MM.1S (cell line): ENCODE results near the gene COL25A1.

Source experiments
- DNase-seq: peaks from one replicate; pipeline ENCODE4 v3.0.0-alpha.2; 2015
- H2AFZ ChIP-seq: fragments of 300-600 bp; sonication (generic); 2 replicates; pipeline ENCODE4 v1.6.0; 2016; ENCODE audit warnings: antibody characterized with exemption, low read length
- H3F3A ChIP-seq: fragments of 300-600 bp; sonication (generic); 2 replicates; pipeline ENCODE4 v1.6.1; 2016; ENCODE audit warnings: mild to moderate bottlenecking, antibody characterized with exemption, low read length, moderate library complexity, mixed read lengths; ENCODE audit not compliant: insufficient read depth
- H3K27ac ChIP-seq: fragments of 300-600 bp; sonication (generic); 2 replicates; pipeline ENCODE4 v1.5.1; 2016; ENCODE audit warnings: mild to moderate bottlenecking, low read length
- H3K27me3 ChIP-seq: fragments of 300-600 bp; sonication (generic); replicated peaks from 2 replicates; pipeline ENCODE4 v1.6.0; 2016; ENCODE audit warnings: low read length; ENCODE audit not compliant: insufficient read depth
- H3K36me3 ChIP-seq: fragments of 300-600 bp; sonication (generic); replicated peaks from 2 replicates; pipeline ENCODE4 v1.6.1; 2016; ENCODE audit warnings: mild to moderate bottlenecking, low read length, mixed read lengths; ENCODE audit not compliant: insufficient read depth
- H3K4me1 ChIP-seq: fragments of 300-600 bp; sonication (generic); 2 replicates; pipeline ENCODE4 v1.6.1; 2016; ENCODE audit warnings: low read length, mixed read lengths
- H3K4me2 ChIP-seq: fragments of 300-600 bp; sonication (generic); 2 replicates; pipeline ENCODE4 v1.6.0; 2016; ENCODE audit warnings: low read depth, low read length
- H3K4me3 ChIP-seq: fragments of 300-600 bp; sonication (generic); 2 replicates; pipeline ENCODE4 v1.5.1; 2016; ENCODE audit warnings: low read length, mixed read lengths
- H3K79me2 ChIP-seq: fragments of 300-600 bp; sonication (generic); 2 replicates; pipeline ENCODE4 v1.6.1; 2016; ENCODE audit warnings: mixed run types, low read length, mixed read lengths
- H3K9ac ChIP-seq: fragments of 300-600 bp; sonication (generic); 2 replicates; pipeline ENCODE4 v1.6.1; 2016; ENCODE audit warnings: low read length, mixed read lengths
- H3K9me2 ChIP-seq: fragments of 300-600 bp; sonication (generic); replicated peaks from 2 replicates; pipeline ENCODE4 v1.6.1; 2016; ENCODE audit warnings: mild to moderate bottlenecking, low read length, mixed read lengths; ENCODE audit not compliant: insufficient read depth
- H3K9me3 ChIP-seq: fragments of 300-600 bp; sonication (generic); replicated peaks from 2 replicates; pipeline ENCODE4 v1.6.1; 2016; ENCODE audit warnings: mild to moderate bottlenecking, low read length, mixed read lengths; ENCODE audit not compliant: insufficient read depth
- H4K20me1 ChIP-seq: fragments of 300-600 bp; sonication (generic); 2 replicates; pipeline ENCODE4 v1.6.1; 2016; ENCODE audit warnings: mild to moderate bottlenecking, low read length, moderate library complexity, mixed read lengths; ENCODE audit not compliant: insufficient read depth
- EZH2 ChIP-seq: fragments of 300-600 bp; sonication (generic); optimal IDR thresholded peaks from 2 replicates; pipeline ENCODE3; 2017; ENCODE audit warnings: low read depth, mild to moderate bottlenecking, antibody characterized with exemption, low read length, mixed read lengths
- EZH2phosphoT487 ChIP-seq: fragments of 300-600 bp; sonication (generic); IDR thresholded peaks from 2 replicates; pipeline ENCODE4 v1.6.1; 2018; ENCODE audit warnings: antibody characterized with exemption, low read length
- TF ChIP-seq, protein P1 (sequence below): fragments of 300-600 bp; sonication (generic); IDR thresholded peaks from 2 replicates; pipeline ENCODE4 v1.5.1; 2016; ENCODE audit warnings: antibody characterized with exemption, low read length, mixed read lengths

Gene COL25A1

DNA sequence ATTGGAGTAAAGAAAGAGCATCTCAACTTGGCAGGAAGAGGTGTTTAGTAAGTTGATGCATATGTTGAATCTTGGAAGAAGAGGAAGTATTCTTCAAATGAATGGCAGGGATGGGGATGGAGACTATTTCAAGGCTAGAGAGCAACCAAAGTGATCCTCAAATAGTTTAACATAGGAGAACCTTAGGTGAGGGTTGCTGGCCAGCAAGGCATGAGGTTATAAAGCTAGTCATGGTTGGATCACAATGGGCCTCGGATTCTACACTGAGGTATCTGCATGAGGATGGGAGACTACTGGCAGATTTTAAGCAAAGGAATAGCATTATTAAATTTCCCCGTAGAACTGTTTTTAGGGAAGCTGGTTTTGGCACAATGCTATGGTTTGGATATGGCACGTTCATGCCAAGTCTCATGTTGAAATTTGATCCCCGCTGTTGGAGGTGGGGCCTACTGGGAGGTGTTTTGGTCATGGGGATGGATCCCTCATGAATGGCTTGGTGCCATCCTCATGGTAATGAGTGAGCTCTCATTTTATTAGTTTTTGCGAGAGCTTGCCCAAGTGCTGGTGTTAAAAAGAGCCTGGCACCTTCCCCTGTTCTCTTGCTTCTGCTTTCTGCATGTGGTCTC, 497.7 kb downstream of the COL25A1 start:
- Histone ChIP-seq H3K9ac (no peak overlapping the region), H3K4me2 (no peak overlapping the region)

DNA sequence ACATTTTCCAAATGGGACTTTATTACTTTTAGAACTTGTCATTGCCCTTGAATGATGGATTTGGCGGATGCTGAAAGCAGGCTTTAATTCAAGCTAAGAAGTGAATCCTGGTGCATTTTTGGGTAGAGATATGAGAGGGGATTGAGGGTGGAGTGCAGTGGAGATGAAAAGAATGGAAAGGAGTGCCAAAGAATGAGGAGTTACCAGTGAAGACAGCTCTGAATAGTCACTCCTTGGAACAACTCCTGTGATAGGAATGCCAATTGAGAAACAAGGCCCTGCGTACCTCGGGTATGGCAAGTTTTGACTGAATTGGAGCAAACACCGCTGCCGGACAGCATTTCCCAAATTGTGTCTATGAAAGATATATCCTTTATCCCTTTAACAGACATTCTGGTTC, 503.2 kb downstream of the COL25A1 start:
- Histone ChIP-seq H2AFZ (no peak overlapping the region), H3K9me2 (no peaks in the 10 kb centered on the region), H3K4me2 (no peak overlapping the region), H3F3A (no peaks in the 10 kb centered on the region), H3K79me2 (no peaks in the 10 kb centered on the region), H3K27me3 (no peaks in the 10 kb centered on the region), H3K9me3 (no peaks in the 10 kb centered on the region), H3K9ac (no peak overlapping the region), H3K4me3 (no peak overlapping the region), H3K27ac (no peak overlapping the region), H3K36me3 (no peaks in the 10 kb centered on the region), H3K4me1 (no peaks in the 10 kb centered on the region), H4K20me1 (no peaks in the 10 kb centered on the region)
- no peak for DNase-seq
- TF ChIP-seq EZH2phosphoT487 (no peak), EZH2 (no peak)
- TF ChIP-seq, protein P1, sequence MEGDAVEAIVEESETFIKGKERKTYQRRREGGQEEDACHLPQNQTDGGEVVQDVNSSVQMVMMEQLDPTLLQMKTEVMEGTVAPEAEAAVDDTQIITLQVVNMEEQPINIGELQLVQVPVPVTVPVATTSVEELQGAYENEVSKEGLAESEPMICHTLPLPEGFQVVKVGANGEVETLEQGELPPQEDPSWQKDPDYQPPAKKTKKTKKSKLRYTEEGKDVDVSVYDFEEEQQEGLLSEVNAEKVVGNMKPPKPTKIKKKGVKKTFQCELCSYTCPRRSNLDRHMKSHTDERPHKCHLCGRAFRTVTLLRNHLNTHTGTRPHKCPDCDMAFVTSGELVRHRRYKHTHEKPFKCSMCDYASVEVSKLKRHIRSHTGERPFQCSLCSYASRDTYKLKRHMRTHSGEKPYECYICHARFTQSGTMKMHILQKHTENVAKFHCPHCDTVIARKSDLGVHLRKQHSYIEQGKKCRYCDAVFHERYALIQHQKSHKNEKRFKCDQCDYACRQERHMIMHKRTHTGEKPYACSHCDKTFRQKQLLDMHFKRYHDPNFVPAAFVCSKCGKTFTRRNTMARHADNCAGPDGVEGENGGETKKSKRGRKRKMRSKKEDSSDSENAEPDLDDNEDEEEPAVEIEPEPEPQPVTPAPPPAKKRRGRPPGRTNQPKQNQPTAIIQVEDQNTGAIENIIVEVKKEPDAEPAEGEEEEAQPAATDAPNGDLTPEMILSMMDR = no peak

More for the DNA sequence above, 497.7 kb downstream of the COL25A1 start:
- Histone ChIP-seq H3K36me3 (no peaks in the 10 kb centered on the region), H3K4me1 (no peaks in the 10 kb centered on the region), H3K4me3 (no peak overlapping the region), H4K20me1 (no peaks in the 10 kb centered on the region), H3K27me3 (no peaks in the 10 kb centered on the region), H3K79me2 (no peaks in the 10 kb centered on the region), H3K9me2 (no peaks in the 10 kb centered on the region), H3F3A (no peaks in the 10 kb centered on the region), H3K27ac (no peak overlapping the region), H3K9me3 (no peaks in the 10 kb centered on the region), H2AFZ (no peak overlapping the region)
- no peak for TF ChIP-seq EZH2
- no peak for TF ChIP-seq EZH2phosphoT487
- TF ChIP-seq, protein P1 = no peak
- no peak for DNase-seq

DNA sequence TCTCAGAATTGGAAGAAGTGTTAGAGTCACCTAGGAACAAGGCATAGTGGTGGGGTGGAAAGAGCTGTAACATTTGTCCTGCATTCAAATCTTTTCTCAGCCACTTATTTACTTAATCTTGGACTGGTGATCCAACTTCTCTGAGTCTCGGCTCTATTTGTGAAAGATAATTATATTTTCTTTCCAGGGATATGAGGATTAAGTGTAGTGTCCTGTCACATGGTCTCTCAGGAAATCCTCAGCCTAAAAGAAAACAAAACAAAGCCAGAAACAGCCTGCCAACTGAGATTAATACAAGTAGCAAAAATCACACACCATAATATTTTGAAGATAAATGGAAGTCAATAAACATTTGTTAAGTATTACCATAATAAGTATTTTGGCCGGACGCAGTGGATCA, 506.3 kb downstream of the COL25A1 start:
- H3K36me3 ChIP-seq = no peaks in the 10 kb centered on the region
- H3K9me2 ChIP-seq = no peaks in the 10 kb centered on the region
- H2AFZ ChIP-seq = no peak overlapping the region
- no peak for DNase-seq
- no peaks in the 10 kb centered on the region for H3K4me1 ChIP-seq
- H3K27me3 ChIP-seq = no peaks in the 10 kb centered on the region
- H3K4me2 ChIP-seq = no peak overlapping the region
- H3K9ac ChIP-seq = no peak overlapping the region
- no peaks in the 10 kb centered on the region for H4K20me1 ChIP-seq
- no peak overlapping the region for H3K4me3 ChIP-seq
- no peaks in the 10 kb centered on the region for H3K79me2 ChIP-seq
- TF ChIP-seq EZH2phosphoT487 (no peak), EZH2 (no peak)
- H3K9me3 ChIP-seq = no peaks in the 10 kb centered on the region
- no peaks in the 10 kb centered on the region for H3F3A ChIP-seq
- H3K27ac ChIP-seq = no peak overlapping the region

DNA sequence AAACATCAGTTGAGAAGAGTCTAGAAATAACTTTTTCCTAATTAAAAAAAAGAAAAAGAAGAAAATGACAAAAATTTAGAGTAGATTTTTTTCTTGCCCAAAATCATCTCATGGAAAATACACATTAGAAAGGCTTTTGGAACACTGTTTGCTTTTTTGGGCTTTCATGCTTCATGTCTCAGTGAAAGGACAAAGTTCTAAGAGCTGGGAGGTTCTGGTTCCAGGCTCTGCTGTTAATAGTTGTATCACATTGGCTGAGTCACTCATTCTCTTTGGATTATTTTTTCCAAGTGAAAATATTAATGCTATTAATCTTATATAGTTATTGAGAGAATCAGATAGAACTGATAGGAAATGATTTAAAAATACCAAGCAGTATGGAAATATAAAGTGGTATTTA, 506.7 kb downstream of the COL25A1 start:
- Histone ChIP-seq H3K4me2 (no peak overlapping the region), H3K79me2 (no peaks in the 10 kb centered on the region), H2AFZ (no peak overlapping the region), H3K9me3 (no peaks in the 10 kb centered on the region), H3K9me2 (no peaks in the 10 kb centered on the region), H3K27me3 (no peaks in the 10 kb centered on the region), H4K20me1 (no peaks in the 10 kb centered on the region), H3K27ac (no peak overlapping the region), H3K9ac (no peak overlapping the region), H3F3A (no peaks in the 10 kb centered on the region), H3K36me3 (no peaks in the 10 kb centered on the region), H3K4me1 (no peaks in the 10 kb centered on the region), H3K4me3 (no peak overlapping the region)
- TF ChIP-seq, protein P1 = no peak
- TF ChIP-seq EZH2 (no peak), EZH2phosphoT487 (no peak)
- DNase-seq = no peak
